Spinal cord (tissue), 10 donors: ENCODE data around the gene TAS1R3. TPM values are rescaled to one million over a fixed set of nuclear protein-coding genes. Genes with fewer than 3 reads are reported as not detected.

Experiments
- DNase-seq, 6 donors: peaks; one replicate each; pipeline versions ENCODE4 v3.0.0 to v3.0.0-alpha.2; 2013 to 2015; ENCODE audit warnings: low spot score in 6 of 6, low read depth in 4 of 6
- H3K27ac ChIP-seq: one replicate; pipeline ENCODE4 v1.5.1; 2013; ENCODE audit warnings: low read depth, low read length, control low read depth
- H3K27me3 ChIP-seq: one replicate; pipeline ENCODE4 v1.6.1; 2013; ENCODE audit warnings: low read length; ENCODE audit not compliant: control insufficient read depth, insufficient read depth
- H3K36me3 ChIP-seq: one replicate; pipeline ENCODE4 v1.6.1; 2013; ENCODE audit warnings: low read length; ENCODE audit not compliant: control insufficient read depth, insufficient read depth
- H3K4me1 ChIP-seq: one replicate; pipeline ENCODE4 v1.6.1; 2013; ENCODE audit warnings: low read length; ENCODE audit not compliant: control insufficient read depth, insufficient read depth
- H3K4me3 ChIP-seq: one replicate; pipeline ENCODE4 v1.5.1; 2013; ENCODE audit warnings: low read depth, low read length, control low read depth
- H3K9me3 ChIP-seq: one replicate; pipeline ENCODE4 v1.6.1; 2013; ENCODE audit warnings: low read length; ENCODE audit not compliant: control insufficient read depth, insufficient read depth
- WGBS: methylation state at CpG from one replicate; pipeline ENCODE4 v1.1.5; 2013; ENCODE audit warnings: missing lambda C conversion rate; ENCODE audit not compliant: insufficient coverage; 5-methylcytosine and 5-hydroxymethylcytosine counted together
- polyA plus RNA-seq, 2 donors: library from polyadenylated mRNA; unstranded; fragments of 120-200 nt; gene quantifications; one replicate each; pipeline ENCODE4 v1.2.1, GENCODE V29; 2013; ENCODE audit not compliant: insufficient read length in 2 of 2
- total RNA-seq, 2 donors: library from RNA; depleted of rRNA in 1 of 2; stranded (reverse); fragments of 120-200 nt in 1 of 2; fragments of >200 nt in 1 of 2; gene quantifications; one replicate each; pipeline versions ENCODE4 v1.2.3 to v1.2.4, GENCODE V29; 2013 to 2014
- donor health status: healthy.

TAS1R3 gene
- total and polyA plus RNA-seq, 4 donors, result 0.10 to 0.98 (median 0.65) TPM

DNA sequence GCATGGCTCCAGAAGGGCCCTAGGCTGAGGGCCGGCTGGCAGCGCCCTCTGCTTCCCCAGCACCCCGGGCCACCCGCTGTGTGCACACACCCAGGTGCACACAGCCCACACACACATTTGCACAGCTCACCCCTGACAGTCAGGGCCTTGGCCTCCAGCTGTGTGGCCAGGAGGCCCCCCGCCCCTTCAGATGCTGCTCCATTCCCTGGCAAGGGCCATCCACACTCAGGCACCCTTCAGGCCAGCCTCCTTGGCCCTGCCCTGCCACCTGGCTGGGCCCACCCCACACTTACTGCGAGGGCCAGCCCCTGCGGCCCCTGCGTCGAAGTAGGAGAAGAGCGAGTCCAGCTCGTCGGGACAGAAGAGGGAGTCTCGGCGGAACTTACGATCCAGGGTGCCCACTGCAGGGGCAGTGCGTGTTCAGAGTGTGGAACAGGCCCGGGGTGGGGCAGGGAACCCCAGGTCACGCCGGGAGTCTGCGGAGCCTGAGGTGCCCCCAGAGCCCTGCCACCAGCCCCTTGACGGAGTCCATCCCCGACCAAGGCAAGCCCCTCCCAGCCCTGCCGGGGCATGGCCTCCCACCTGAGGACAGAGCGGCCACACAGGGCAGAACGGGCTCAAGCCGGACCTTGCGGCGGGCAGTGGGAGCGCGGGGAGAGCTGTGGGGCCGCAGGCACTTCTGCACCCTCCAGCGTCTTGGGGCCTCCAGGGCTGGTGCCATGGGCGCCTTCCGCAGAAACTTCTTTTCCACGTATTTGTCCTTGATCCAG, 35.7 kb upstream of the TAS1R3 start:
- H3K27me3 ChIP-seq, result no peaks in the 10 kb centered on the region
- H3K9me3 ChIP-seq, result no peaks in the 10 kb centered on the region
- no peak overlapping the region for H3K27ac ChIP-seq
- no peak overlapping the region for H3K4me3 ChIP-seq
- 95% methylated on average over 34 of the region's 35 CpGs for WGBS
- peaks cover 50% of the 10 kb centered on the region for H3K4me1 ChIP-seq
- H3K36me3 ChIP-seq, result peaks cover 96% of the 10 kb centered on the region
- DNase-seq, result no peak

DNA sequence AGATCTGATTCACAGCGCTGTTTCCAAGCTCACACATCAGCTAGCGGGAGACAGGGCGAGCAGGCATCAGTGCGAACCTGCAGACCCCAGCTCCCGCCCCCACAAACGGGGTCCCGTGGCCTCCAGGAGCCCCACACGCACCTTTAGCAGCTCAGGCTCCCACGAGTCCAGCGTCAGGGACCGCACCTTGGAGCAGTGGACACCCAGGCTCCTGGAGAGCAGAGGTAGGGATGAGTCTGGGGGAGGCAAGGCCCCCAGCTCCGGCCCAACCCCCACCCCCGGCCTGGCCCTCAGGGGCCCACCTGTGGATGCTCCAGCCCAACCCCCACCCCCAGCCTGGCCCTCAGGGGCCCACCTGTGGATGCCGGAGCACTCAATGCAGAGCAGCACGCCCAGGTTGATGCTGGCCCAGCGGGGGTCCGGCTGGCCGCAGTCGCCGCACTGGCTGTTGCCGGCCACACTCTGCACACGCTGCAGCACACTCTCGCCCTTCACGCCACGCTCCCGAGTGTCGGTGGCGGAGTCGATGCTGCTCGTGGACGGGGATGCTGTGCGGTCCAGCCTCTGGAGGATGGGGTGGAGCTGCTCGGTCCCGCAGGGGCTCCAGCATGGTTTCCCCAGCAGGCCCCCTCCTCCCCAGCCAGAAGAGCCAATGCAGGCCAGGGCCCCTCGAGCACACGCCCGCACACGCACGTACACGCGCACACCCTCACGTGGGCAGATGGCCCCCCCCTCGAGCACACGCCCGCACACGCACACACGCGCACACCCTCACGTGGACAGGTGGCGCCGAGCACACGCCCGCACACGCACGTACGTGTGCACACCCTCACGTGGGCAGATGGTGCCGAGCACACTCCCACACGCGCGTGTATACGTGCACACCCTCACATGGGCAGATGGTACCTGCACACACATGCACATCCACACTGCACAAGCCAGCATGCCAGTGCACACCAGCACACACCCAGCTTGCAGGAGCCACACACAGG, 34.7 kb upstream of the TAS1R3 start:
- peaks cover 96% of the 10 kb centered on the region for H3K36me3 ChIP-seq
- DNase-seq, result no peak
- H3K4me3 ChIP-seq, result no peak overlapping the region
- 92% methylated on average over 60 of the region's 62 CpGs for WGBS
- H3K27ac ChIP-seq, result no peak overlapping the region
- H3K4me1 ChIP-seq, result peaks cover 43% of the 10 kb centered on the region
- H3K9me3 ChIP-seq, result no peaks in the 10 kb centered on the region
- no peaks in the 10 kb centered on the region for H3K27me3 ChIP-seq

DNA sequence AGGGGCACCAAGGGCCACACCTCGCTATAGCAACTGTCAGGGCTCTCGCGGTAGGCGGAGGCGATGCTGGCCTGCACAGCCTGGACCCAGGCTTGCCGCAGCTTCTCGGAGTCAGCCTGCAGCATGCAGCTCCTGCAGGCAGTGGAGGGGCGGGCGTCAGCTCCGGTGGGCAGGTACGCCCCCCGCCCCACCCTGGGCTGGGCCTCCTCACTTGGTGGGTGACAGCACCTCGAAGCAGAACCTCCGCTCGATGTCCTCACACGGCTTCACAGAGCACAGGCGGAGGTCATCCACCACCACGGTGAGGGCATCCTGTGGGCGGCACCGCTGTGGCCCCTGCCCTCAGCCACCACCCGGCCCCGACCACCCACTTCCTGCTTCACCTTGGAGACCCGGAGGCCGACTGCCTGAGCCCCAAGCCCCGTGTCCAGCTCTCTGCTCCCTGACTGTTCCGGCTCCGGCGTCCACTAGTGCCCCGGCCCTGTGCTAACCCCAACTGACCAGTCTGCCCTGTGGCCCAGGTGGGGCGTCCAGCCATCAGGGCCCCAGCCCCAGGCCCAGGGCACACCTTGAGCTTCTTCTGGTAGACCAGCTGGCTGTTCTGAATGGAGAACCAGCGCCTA, 33.2 kb upstream of the TAS1R3 start:
- H3K4me3 ChIP-seq, result no peak overlapping the region
- peaks cover 47% of the 10 kb centered on the region for H3K4me1 ChIP-seq
- H3K36me3 ChIP-seq, result peaks cover 96% of the 10 kb centered on the region
- WGBS, result 93% methylated on average over 29 of the region's 31 CpGs
- no peak overlapping the region for H3K27ac ChIP-seq
- no peak for DNase-seq
- H3K9me3 ChIP-seq, result no peaks in the 10 kb centered on the region
- no peaks in the 10 kb centered on the region for H3K27me3 ChIP-seq

DNA sequence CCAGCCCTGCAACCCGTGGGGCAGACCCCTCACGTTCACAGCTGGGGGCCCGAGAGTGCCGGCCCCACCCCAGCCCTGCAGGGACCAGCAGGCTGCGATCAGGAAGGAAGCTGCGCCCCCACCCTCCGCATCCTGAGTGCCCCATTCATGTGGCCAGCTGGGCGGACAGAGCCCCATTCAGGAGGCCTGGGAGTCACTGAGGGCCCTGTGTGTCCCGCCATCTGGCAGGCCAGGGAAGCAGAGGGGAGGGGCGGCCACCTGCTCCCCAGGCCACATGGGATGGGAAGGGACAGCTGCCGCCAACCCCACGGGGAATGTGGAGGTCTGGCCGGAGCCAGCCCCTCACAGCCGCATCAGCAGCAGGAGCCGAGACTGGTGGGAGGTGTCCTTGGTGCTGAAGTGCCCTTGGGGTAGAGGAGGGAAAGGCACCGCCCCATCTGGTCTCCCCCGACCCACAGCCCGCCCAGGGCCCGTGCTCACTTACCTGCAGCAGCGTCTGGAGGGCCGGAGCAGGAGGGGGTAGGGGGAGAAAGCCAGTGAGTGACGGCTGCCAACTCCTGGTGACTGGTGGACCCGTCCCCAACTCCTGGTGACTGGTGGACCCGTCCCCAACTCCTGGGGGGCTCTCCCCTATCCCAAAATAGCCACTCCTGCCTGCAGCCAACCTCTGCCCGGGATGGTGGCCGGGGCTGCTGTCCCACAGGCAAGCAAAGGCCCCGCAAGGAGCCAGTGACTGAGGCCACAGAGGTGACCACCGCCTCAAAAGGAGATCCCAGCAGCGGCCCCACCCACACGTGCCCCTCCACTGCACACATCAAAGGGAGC, 32.0 kb upstream of the TAS1R3 start:
- 39% methylated on average over 23 of the region's 30 CpGs for WGBS
- peak in 4 of 6 donors; percentile 39 to 85 (median 60) for DNase-seq
- peaks cover 96% of the 10 kb centered on the region for H3K36me3 ChIP-seq
- H3K27me3 ChIP-seq, result no peaks in the 10 kb centered on the region
- H3K9me3 ChIP-seq, result no peaks in the 10 kb centered on the region
- peak overlapping the region; percentile 42 for H3K27ac ChIP-seq
- H3K4me1 ChIP-seq, result peaks cover 58% of the 10 kb centered on the region
- H3K4me3 ChIP-seq, result no peak overlapping the region

DNA sequence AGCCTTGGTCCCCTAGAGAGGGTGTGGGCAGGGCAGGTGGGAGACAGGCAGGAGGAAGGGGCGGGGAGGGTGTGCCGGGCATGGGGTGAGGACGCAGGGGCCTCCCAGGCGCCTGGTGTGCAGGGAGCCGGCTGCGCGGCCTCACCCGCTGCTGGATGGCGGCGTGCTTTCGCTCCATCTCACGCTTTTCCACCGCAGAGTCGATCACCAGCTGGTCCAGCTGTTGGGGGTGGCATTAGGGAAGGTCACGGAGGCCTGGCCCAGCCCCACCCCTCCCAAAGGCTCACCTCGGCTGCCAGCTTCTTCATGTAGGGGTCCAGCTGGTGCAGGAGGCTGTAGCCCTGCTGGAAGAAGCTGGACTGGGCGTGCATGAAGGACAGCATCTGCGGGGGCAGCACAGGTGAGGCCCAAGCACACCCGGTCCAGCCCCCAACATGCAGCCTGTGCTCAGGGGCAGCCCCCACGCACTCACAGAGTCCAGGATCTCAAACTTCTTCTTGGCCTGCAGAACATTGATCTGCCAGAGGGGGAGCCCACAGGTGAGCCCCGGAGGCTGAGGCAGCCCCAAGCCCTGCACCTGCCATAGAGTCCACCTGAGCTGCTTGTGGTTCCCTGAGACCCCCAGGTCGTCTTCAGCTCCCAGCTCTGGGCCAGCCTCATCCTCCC, 31.3 kb upstream of the TAS1R3 start:
- DNase-seq, result no peak
- Histone ChIP-seq H3K36me3 (peaks cover 95% of the 10 kb centered on the region), H3K9me3 (no peaks in the 10 kb centered on the region), H3K4me1 (peaks cover 66% of the 10 kb centered on the region), H3K4me3 (no peak overlapping the region), H3K27ac (peak overlapping the region; percentile 42), H3K27me3 (no peaks in the 10 kb centered on the region)
- 74% methylated on average over 11 of the region's 22 CpGs for WGBS

DNA sequence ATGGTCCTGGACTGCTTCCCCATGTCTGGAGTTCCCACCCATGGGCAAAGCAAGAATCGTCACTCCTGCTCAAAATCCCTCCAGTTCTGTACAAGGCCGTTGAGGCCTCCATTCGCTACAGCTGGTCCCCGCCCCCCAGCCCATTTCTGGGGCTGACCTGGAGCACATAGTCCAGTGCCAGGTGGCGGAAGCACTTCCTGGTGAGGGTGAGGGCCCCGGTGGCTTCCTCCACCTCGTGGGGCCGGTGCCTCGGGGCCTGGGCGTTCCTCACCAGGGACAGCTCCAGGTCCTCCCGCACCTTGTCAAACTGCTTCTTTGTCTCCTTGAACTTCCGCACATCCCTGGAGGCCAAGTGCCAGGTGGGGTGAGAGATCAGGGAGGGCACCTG, 30.7 kb upstream of the TAS1R3 start:
- Histone ChIP-seq H3K36me3 (peaks cover 95% of the 10 kb centered on the region), H3K4me1 (peaks cover 71% of the 10 kb centered on the region), H3K27me3 (no peaks in the 10 kb centered on the region), H3K27ac (peak overlapping the region; percentile 29), H3K4me3 (no peak overlapping the region), H3K9me3 (no peaks in the 10 kb centered on the region)
- no peak for DNase-seq
- 93% methylated on average over 11 of the region's 12 CpGs for WGBS

DNA sequence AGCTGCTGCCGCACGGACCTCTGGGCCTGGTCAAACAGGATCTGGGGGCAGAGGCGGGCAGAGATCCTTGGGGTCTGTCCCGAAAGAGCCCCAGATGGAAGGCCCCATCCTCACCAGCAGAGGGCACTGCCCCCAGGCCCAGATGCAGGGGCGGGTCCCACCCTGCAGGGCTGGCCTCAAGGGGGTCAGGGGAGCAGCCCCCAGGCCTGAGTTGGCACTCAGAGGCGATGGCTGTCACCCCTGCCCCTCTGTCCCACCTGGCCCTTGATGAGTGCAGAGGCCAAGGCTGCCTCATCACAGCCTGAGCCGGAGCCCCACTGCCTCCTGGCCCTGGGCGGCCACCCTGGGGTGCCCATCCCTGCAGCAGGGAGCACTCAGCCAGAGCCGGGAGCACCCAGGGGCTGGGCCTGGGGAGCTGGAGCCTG, 29.1 kb upstream of the TAS1R3 start:
- DNase-seq, result no peak
- no peak overlapping the region for H3K27ac ChIP-seq
- peaks cover 84% of the 10 kb centered on the region for H3K4me1 ChIP-seq

DNA sequence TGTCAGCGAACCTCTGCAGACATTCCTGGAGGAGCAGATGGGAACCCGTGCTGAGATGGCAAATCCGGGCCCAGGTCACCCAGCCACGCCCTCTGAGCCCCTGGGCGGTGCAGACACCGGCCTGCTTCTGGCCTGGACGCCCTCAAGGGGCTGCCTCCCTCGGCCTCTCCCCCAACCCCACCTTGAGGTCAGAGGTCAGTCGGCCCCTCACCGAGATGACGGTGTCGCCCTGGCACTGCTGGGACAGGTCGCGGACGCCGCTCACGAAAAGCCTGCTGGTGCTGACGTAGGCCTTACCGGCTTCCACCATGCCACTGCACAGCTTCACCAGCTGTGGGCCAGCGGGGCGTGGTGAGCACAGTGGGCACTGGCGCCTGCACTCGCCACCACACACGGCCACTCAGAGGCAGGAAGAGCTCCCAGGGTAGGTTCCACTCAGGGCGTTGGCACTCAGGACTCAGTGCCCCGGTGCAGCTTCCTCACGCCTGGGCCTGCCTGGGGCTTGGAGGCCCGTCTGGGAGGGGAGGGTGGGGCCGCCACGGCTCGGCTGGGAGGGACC, 28.1 kb upstream of the TAS1R3 start:
- H3K4me3 ChIP-seq, result no peak overlapping the region
- H3K27ac ChIP-seq, result no peak overlapping the region
- H3K27me3 ChIP-seq, result no peaks in the 10 kb centered on the region
- H3K4me1 ChIP-seq, result peaks cover 83% of the 10 kb centered on the region
- H3K36me3 ChIP-seq, result peaks cover 79% of the 10 kb centered on the region
- no peaks in the 10 kb centered on the region for H3K9me3 ChIP-seq
- no peak for DNase-seq
- WGBS, result 78% methylated on average over 25 of the region's 31 CpGs

More for the DNA sequence above, 29.1 kb upstream of the TAS1R3 start:
- peaks cover 86% of the 10 kb centered on the region for H3K36me3 ChIP-seq
- no peaks in the 10 kb centered on the region for H3K27me3 ChIP-seq
- no peaks in the 10 kb centered on the region for H3K9me3 ChIP-seq
- 80% methylated on average over 9 of the region's 9 CpGs for WGBS
- H3K4me3 ChIP-seq, result no peak overlapping the region
